Measurements from ENCODE around the gene STAB1.
A peak's percentile ranks its signal among the peaks of the same experiment; 100 is the strongest.
"Not testable (repeated sequence)": the region's sequence is repeated elsewhere in the genome, so short reads cannot be mapped to it uniquely, and the experiment has no call there.

The STAB1 gene

DNA sequence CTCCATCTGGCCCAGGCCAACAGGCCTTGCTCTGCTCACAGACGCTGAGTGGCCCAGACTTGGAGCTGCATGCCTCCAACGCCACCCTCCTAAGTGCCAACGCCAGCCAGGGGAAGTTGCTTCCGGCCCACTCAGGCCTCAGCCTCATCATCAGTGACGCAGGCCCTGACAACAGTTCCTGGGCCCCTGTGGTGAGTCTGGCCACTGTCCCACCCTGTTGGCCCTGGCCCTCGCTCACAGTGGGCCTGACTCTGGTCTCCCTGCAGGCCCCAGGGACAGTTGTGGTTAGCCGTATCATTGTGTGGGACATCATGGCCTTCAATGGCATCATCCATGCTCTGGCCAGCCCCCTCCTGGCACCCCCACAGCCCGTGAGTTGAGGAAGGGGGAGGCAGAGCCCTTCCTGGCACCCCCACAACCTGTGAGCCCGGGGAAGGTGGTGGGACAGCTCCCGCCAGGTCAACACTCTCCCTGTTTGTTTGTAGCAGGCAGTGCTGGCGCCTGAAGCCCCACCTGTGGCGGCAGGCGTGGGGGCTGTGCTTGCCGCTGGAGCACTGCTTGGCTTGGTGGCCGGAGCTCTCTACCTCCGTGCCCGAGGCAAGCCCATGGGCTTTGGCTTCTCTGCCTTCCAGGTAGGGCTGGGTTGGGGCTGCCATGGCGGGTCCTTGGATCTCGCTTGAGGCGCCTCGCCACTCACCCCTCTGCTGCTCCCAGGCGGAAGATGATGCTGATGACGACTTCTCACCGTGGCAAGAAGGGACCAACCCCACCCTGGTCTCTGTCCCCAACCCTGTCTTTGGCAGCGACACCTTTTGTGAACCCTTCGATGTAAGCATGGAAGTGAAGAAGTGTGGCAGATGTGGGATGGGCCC, 28.5 kb downstream of the STAB1 start:
- DNase-seq (ENCODE audit: low spot score), result no peak

DNA sequence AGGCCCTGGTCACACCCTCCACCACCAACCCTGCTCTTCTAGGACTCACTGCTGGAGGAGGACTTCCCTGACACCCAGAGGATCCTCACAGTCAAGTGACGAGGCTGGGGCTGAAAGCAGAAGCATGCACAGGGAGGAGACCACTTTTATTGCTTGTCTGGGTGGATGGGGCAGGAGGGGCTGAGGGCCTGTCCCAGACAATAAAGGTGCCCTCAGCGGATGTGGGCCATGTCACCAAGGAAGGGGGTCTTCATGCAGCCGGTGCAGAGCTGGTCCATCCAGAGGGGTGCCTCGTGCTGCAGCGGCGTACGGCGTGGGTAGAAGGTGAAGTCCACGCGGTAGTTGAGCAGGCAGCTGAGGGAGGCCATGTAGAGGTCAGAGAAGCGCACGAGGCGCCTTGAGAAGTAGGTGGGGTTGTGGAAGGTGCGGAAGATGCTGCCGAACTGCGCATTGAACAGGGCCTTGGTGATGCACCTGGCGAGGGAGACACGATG, 29.2 kb downstream of the STAB1 start:
- DNase-seq (ENCODE audit: low spot score), result no peak

DNA sequence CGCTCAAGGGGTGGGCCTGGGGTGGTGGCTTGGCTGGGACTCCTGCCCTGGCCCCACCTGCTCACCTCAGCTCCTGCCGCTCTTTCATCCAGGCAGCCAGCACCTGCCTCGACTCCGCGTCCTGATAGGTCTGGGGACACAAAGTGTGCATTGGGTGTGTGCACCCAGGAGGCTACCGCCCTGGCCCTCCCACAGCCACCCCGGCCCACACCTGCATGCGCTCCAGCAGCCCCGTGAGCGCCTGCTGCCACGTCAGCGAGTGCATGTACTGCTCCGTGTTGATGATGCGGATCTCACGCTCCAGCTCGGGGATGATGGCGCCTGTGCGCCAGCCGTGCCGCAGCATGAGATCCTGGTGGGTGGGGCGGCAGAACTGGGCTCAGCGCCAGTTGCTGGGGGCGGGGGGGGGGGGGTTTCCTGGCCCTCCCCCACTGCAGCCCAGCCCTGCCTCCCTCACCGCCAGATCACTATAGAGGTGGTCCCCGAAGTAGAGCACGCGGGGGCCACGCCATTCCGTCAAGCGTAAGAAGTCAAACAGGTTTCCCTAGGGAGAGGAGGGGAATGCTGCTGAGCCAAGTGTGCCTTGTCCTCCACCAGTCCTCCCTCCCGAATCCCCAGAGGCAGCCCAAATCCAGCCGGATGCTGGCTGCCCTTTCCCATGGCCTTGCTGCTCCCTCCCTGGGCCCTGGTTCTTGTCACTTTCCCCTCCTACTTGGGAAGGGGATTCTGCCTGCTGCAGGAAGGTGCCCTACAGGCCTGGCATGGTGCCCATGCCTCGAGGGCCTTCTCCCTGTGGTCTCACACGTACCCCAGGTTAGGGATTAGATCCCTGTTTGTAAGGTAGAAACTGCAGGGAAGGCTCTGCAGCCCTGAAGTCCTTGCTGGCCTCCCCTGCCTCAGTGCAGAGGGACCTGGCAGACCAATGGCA, 29.9 kb downstream of the STAB1 start:
- DNase-seq (ENCODE audit: low spot score), result no peak

DNA sequence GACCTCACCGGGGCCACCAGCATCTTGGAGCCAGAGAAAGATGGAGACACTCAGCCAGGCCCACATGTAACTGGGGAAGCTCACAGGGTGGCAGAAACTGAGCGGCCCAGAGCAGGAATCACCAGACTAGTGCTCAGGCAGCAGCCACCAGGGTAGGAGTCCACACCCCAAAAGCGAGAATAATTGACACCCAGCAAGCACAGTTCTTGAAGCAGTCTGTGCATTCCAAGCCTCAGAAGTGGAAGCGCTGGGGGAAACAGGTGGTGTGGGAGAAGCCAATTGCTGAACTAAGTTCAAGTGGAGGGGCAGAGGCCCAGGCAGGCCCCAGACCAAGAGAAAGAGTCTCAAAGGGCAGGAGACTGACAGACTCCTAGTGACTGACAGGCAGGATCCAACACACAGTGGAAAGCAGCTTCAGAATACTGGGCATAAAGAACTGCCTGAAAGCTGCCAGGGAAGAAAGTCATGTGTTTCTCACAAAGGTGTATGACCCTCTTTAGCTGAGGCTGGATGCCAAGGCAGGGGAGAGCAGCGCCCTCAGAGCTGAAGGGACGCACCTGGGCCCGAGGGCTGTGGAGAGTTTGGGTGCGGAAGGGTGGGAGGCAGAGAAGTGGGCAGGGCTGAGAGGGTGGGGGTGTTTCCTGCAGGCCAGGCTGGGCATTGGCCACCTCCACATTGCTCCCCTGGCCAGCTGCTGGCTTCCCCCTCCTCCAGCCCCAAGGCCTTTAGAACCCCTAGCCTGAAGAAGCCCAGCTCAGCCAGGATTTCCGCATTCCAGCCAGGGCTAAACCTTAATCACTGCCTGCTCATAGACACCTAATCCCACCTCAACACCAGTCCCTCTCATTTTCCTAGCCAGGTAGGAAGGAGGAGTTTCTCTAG, 30.8 kb downstream of the STAB1 start:
- no peak for DNase-seq (ENCODE audit: low spot score)

DNA sequence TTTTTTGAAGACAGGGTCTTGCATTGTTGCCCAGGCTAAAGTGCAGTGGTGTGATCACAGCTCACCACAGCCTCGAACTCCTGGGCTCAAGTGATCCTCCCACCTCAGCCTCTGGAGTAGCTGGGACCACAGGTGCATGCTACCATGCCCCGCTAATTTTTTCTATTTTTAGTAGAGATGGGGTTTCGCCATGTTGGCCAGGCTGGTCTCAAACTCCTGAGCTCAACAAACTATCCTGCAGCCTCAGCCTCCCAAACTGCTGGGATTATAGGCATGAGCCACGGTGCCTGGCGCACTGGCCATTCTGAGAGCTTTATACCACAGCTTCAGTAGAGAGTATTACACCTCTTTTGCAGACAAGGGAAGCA, 31.5 kb downstream of the STAB1 start:
- not testable (repeated sequence) for DNase-seq (ENCODE audit: low spot score)

DNA sequence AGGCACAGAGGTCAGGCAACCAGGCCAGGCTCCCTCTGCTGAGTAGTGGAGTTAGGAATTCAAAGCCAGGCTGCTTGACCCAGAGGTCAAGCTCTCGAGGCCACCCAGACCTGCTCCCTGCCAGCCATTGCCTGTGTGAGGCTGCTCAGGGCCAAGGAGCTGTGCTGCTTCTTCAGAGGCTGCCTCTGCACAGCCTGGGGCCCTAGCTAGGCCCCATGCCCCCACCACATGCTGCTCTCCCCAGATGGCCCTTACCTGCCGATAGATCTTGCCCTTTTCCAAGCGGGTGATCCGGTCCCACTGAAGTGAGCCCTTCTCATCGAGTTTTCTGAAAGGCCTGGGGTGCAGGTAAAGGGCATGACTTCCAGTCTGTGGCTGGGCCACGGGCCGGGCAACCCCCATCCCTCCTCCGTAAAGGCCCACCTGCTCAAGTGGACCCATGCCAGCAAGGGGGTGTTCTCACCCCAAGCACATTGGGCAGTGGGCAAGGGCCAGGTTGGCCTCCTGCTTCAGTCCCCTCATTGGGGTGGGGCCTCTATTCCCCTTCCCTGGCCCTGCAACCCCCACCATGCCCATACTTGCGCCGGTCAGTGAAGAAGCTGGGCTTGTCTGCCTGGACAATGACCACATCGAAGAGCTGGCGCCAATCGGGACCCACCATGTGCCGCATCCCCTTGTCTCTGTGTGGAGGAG, 32.0 kb downstream of the STAB1 start:
- no peak for DNase-seq (ENCODE audit: low spot score)

DNA sequence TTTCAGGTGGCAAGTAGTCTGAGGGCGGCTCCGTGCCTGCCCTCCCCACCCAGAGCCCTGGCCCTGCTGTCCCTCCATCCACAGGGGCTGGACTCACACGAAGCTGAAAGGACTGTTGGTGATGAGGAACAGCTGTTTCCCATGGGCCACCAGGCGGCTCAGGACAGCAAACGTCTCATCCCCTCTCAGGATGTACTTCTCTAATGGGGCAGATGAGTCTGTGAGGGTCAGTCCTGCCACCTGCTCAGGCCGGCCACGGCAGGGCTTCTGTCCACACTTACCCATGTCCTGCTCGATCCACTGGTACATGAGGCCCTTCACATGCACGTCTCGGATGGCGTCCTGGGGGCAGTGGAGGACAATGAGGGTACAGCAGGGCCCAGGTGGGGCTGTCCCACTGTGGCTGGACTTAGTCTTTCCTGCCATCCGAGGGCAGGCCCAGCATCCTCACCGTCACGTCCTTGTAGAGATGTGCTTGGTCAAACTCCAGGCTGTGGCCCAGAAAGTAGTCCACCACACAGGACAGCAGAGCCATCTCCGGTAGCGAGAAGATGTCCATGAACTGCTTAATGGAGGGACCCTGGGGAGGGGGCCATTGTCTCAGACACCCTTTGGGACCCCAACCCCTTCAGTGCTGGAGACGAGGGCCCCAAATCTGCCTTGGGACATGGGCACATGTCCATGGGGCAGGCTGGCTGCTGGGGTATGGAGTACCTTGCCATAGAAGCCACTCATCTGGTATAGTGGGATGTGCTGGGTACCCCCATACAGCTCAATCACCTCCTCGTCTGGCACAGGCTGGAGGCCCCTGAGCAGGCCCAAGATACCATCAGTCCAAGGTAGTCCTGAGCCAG, 32.8 kb downstream of the STAB1 start:
- no peak for DNase-seq (ENCODE audit: low spot score)

DNA sequence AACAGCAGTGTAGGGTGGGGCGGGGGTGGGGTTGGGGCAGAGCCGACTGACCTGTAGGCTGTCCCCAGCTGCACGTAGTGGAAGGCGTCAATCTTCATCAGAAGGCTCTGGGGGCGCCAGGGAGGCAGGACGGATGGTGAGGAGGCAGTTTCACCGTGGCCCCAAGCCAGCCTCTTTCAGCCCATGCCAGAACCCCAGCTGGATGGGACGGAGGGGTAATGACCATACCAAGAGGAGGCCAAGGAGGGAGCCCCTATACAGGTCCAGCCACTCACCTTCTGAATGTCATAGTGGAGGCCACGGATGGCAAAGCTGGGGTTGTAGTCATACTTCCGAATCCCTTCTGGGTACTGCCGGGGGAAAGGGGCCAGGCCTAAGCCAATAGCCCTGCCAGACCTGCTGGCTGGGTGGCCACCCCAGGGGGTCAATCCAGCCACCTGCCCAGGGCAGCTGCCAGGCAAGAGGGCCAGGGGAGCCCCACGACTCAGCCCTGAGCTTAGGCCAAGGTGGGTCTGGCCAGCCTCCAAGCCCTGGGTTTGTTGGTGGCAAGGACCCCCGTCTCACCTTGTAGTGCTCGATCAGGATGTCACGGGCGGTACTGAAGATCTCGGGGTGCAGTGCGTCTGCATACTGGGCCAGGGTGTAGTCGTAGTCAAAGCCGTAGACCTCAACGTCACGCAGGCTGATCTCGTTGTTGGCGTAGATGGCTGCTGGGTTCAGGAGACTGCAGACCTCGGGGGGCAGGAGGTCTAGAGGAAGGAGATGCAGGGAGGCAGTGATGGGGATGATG, 33.6 kb downstream of the STAB1 start:
- DNase-seq (ENCODE audit: low spot score), result no peak

DNA sequence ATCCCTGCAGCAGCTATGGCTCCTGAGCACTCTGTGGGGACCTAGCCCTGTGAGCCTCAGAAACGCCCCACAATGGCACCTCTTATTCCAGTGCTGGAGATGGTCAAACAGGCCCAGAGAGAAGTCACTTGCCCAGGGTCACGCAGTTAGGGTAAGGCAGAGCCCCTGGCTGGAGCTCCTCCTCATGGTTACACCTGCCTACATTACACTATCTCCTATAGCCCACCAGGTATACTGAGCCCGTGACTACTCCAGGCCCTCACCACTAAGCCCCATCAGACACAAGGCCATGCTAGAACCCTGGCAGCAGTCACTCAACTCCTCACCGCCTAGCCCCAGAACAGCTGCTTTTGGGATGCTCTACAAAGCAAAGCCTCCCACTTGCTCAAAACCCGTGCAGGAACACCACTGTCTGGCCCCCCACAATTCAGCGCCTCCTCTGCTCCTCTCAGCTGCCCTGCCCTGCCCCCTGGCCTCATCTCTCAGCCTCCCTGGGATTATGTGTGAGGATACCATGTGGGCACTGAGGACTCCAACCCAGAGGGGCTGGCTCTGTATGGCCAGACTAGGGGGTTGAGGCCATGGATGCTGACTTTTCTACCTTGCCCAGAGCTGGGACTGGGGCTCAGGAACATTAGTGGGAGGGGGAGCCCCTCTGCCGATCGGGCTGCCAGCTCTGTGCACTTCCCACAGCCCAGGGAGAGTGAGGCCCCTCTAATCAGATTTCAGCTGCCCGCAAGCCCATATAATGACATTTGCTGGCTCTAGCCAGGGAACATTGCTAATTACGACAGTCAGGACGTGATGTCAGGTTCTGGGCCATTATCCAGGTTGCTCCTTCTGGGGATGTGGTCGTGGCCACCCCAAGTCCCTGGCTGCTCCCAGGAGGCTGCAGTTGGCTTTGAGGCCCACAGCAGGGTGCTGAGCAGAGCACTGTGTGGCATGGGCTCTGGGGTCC, 34.5 kb downstream of the STAB1 start:
- no peak for DNase-seq (ENCODE audit: low spot score)

DNA sequence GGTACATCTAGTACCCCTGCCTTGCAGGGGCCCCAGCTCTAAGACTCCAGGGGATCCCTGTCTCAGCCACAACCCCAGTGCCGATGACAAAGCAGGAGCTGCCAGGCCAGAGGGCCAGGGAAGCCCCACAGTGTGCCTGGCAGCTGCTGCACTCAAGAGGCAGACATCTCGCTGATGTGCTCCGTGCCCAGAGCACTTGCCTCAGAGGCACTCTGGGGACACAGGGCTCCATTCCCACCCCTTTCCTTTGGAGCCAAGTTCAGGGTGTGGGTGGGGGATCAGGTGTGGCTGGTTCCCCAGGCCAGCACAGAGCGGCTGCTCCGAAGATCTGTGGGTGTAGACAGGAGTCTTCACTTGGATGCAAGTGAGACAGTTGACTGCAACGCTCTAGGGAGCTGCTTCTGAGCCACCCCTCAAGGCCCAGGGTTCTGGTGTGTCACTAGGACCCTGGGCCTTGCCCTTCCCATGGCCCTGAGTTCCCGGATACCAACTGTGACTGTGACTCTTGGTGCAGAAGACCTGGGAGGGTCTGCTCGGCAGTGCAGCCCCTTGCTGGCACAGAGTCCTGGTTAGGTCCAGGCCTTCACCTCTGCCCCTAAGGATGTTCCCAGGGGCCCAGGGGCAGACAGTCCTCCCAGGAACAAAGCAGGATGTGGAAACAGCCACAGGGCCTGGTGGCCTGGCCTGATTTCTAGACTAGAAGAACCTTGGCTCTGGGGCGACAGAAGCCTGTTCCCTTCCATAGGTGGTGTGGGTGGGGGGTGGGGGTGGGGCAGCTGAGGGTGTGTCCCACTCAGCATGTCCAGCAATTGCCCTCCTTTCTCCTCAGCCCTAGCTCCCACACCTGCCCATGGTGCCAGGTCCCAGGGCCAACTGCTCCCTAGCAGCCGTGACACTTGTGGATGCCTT, 36.0 kb downstream of the STAB1 start:
- DNase-seq (ENCODE audit: low spot score), result no peak

DNA sequence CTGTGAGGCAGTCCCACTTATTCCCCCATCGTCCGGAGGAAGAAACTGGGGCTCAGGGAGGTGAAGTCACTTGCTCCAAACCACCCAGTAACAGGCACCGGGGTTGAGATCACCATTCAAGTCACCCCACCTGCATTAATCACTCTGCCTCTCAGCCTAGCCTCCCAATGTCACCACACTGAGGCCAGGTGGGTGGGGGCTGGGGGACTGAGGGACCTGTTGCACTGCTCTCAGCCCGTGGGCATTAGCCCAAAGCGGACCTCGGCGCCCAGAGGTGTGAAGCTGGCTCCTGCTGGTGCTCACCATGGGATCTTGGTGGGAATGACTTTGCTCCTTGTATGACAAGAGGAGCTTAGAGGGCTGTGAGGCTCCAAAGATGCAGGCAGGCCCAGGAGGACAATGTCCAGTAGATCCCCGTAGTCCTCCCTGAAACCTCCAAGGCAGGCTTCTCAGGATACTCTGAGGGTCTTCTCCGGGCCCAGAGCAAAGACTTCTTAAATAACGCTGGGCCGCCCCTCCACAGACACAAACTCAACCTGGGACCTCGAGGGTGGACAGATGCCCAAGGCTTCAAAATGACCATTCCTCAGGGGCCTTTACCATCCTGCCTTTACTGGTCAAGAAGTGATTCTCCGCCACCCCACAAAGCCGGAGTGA, 36.9 kb downstream of the STAB1 start:
- DNase-seq (ENCODE audit: low spot score), result no peak

DNA sequence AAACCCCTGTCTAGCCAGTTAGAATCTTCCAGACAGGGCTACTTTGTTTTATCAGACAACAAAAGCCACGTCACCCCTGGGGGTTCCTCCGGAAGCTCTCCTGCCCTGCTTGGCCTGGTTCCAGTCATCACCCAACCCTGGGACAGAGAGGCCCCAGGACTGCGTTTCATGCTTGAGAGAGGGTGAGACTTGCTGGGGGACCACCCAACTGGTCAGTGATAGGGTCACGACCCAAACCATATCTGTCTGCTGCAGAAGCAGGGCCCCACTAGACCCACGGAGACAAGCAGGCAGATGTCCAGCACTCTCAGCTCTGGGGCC, 37.3 kb downstream of the STAB1 start:
- no peak for DNase-seq (ENCODE audit: low spot score)

DNA sequence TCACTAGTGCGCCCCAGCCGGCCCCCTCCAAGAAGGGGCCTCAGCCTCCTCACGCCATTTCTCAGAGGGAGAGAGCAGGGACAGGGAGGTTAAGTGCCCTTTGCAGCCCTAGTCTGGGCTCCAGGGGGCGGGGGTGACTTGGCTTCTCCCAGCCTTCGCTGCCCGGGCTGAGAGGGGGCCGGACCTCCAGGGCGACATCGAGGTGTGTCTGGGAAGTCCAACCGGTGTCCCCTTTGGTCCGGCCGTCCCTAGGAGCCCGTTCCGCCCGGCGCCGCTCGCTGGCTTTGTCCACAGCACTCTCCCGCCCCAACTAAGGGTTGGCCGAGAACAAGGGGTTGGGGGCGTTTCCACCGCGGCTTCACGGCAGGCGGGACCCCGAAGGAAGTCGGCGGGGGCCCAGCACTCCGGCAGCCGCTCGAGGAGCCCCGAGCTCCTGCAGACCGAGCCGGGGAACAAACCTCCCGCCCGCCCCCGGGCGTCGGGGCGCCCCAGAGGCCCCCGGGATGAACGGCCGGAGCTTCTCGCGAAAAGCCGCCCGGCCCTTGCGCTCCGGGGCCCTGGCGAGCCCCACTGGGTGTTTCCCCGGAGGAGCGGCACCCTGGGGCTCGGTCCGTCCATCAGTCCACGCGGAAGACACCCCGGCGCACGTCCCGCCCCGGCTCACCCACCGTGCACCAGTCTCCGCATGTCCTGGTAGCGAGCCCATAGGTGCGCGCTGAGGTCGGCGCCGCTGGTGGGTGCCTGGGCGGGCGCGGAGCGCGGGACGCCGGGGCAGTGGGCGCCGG, 37.9 kb downstream of the STAB1 start:
- no peak for DNase-seq (ENCODE audit: low spot score)

DNA sequence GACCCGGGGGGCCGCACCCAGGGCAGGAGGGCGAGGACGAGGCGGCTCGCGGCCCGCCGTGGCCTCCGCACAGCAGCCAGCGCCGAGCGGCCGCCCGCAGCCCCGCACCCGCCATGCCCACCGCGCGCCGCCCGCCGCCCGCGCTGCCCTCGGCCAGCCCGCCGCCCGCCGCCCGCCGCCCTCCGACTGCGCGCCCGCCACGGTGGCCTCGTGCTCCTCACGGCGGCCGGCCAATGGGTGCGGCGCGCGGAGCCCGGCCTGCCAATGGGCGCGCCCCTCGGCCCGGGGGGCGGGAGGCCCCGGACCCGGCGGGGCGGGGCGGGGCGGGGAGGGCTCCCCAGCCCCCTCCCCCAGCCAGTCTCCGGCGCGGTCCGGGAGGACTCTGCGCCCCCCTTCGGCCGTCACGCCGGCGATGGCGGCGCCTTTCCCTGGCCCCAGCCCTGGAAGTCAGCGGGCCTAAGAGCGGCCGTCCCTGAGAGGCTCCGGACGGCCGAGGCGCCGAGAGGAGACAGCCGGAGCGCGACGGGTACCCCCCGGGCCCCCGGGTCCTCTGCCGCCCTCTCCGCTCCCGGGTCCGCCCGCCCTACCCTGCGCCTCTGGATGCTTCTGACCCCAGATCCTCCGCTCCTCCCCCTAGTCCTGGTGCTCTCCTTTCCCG, 38.6 kb downstream of the STAB1 start, which contains the start of gene NT5DC2:
Gene NT5DC2, minus strand, starts transcription at position 235 of the 658 bp plus-strand sequence. Its CDS starts 120 bp downstream, at position 115.
- peak; percentile 63 for DNase-seq (ENCODE audit: low spot score)
